Large intestine (tissue), 12 donors: ENCODE results near the gene DCUN1D4. TPM values are rescaled to one million over a fixed set of nuclear protein-coding genes. Genes with fewer than 3 reads are reported as not detected.

Source experiments
- DNase-seq, 2 donors: peaks; one replicate each; pipeline versions ENCODE4 v3.0.0 to v3.0.0-alpha.2; 2013
- H3K27ac ChIP-seq: one replicate; pipeline ENCODE4 v1.5.1; 2013; ENCODE audit warnings: low read length
- H3K27me3 ChIP-seq: 2 replicates; pipeline ENCODE4 v1.6.1; 2013; ENCODE audit warnings: low read length; ENCODE audit not compliant: control insufficient read depth, insufficient read depth
- H3K36me3 ChIP-seq: 2 replicates; pipeline ENCODE4 v1.6.1; 2013; ENCODE audit warnings: low read length; ENCODE audit not compliant: control insufficient read depth, insufficient read depth
- H3K4me1 ChIP-seq: one replicate; pipeline ENCODE4 v1.6.1; 2013; ENCODE audit warnings: low read length; ENCODE audit not compliant: control insufficient read depth, insufficient read depth
- H3K4me3 ChIP-seq: one replicate; pipeline ENCODE4 v1.5.1; 2013; ENCODE audit warnings: low read length
- H3K9me3 ChIP-seq: one replicate; pipeline ENCODE4 v1.6.1; 2013; ENCODE audit warnings: mild to moderate bottlenecking, low read depth, low read length, moderate library complexity; ENCODE audit not compliant: control insufficient read depth
- WGBS: methylation state at CpG from one replicate; pipeline ENCODE4 v1.1.5; 2013; ENCODE audit warnings: low lambda C conversion rate; ENCODE audit not compliant: insufficient coverage; 5-methylcytosine and 5-hydroxymethylcytosine counted together
- long read RNA-seq, 11 donors: transcript quantifications; one replicate each; lab custom pipeline, GENCODE V29; 2026
- polyA plus RNA-seq: library from polyadenylated mRNA; unstranded; fragments of 120-200 nt; gene quantifications from one replicate; pipeline ENCODE4 v1.2.1, GENCODE V29; 2013

The DCUN1D4 gene
- 44.1 TPM for polyA plus RNA-seq
- long read RNA-seq, donor 1, full-length matches to known transcripts: 5 of 5 reads
- long read RNA-seq, donor 1, partial matches to known transcripts: 0 of 5 reads
- long read RNA-seq, donor 1, other reads (novel, unspliced or antisense): 0 of 5 reads
- long read RNA-seq, donor 2, full-length matches to known transcripts: 10 of 16 reads
- long read RNA-seq, donor 2, partial matches to known transcripts: 0 of 16 reads
- long read RNA-seq, donor 2, other reads (novel, unspliced or antisense): 6 of 16 reads
- long read RNA-seq, donor 3, full-length matches to known transcripts: 1 of 1 reads
- long read RNA-seq, donor 3, partial matches to known transcripts: 0 of 1 reads
- long read RNA-seq, donor 3, other reads (novel, unspliced or antisense): 0 of 1 reads
- long read RNA-seq, donor 4, partial matches to known transcripts: 0 of 1 reads
- long read RNA-seq, donor 4, other reads (novel, unspliced or antisense): 0 of 1 reads
- long read RNA-seq, donor 5, full-length matches to known transcripts: 2 of 22 reads
- long read RNA-seq, donor 5, partial matches to known transcripts: 20 of 22 reads
- long read RNA-seq, donor 5, other reads (novel, unspliced or antisense): 0 of 22 reads
- long read RNA-seq, donor 6, full-length matches to known transcripts: 5 of 5 reads
- long read RNA-seq, donor 6, partial matches to known transcripts: 0 of 5 reads
- long read RNA-seq, donor 6, other reads (novel, unspliced or antisense): 0 of 5 reads
- long read RNA-seq, donor 7: 0 reads
- long read RNA-seq, donor 8, full-length matches to known transcripts: 8 of 8 reads
- long read RNA-seq, donor 8, partial matches to known transcripts: 0 of 8 reads
- long read RNA-seq, donor 8, other reads (novel, unspliced or antisense): 0 of 8 reads
- long read RNA-seq, donor 9, full-length matches to known transcripts: 6 of 6 reads
- long read RNA-seq, donor 9, partial matches to known transcripts: 0 of 6 reads
- long read RNA-seq, donor 9, other reads (novel, unspliced or antisense): 0 of 6 reads
- long read RNA-seq, donor 10, full-length matches to known transcripts: 2 of 2 reads
- long read RNA-seq, donor 10, partial matches to known transcripts: 0 of 2 reads
- long read RNA-seq, donor 10, other reads (novel, unspliced or antisense): 0 of 2 reads
- long read RNA-seq, donor 11, full-length matches to known transcripts: 4 of 4 reads
- long read RNA-seq, donor 11, partial matches to known transcripts: 0 of 4 reads
- long read RNA-seq, donor 11, other reads (novel, unspliced or antisense): 0 of 4 reads

- H3K27me3 ChIP-seq: no peaks in the 10 kb centered on the region
- no peaks in the 10 kb centered on the region for H3K9me3 ChIP-seq
- H3K27ac ChIP-seq: peak within 1 kb of the TSS; percentile 93
- H3K36me3 ChIP-seq: no peaks in the 10 kb centered on the region
- peak within 1 kb of the TSS; percentile 78 for H3K4me3 ChIP-seq
- H3K4me1 ChIP-seq: no peaks in the 10 kb centered on the region
- WGBS: no CpG with 5 or more reads among the region's 68 CpGs
- peak; percentile 99 to 100 for DNase-seq
These were observed at the start of gene DCUN1D4 for GRCh38 chr4:51842554-51843308. DCUN1D4 (plus strand) TSS chr4:51843153; CDS start chr4:51843243, 90 bp downstream.

- H3K36me3 ChIP-seq: no peaks in the 10 kb centered on the region
- WGBS: 90% methylated on average over 4 of the region's 8 CpGs
- H3K27ac ChIP-seq: no peak overlapping the region
- H3K4me3 ChIP-seq: no peak overlapping the region
- H3K27me3 ChIP-seq: no peaks in the 10 kb centered on the region
- no peak for DNase-seq
- H3K9me3 ChIP-seq: peaks cover 16% of the 10 kb centered on the region
- no peaks in the 10 kb centered on the region for H3K4me1 ChIP-seq
These were observed 22.3 kb upstream of the DCUN1D4 start for GRCh38 chr4:51820443-51821234.

GRCh38 chr4:51825341-51825740 lies 17.6 kb upstream of the DCUN1D4 start:
- Histone ChIP-seq H3K9me3 (peaks cover 9% of the 10 kb centered on the region), H3K27ac (no peak overlapping the region), H3K4me1 (no peaks in the 10 kb centered on the region), H3K4me3 (no peak overlapping the region), H3K36me3 (no peaks in the 10 kb centered on the region), H3K27me3 (no peaks in the 10 kb centered on the region)
- 75% methylated on average over 1 of the region's 5 CpGs for WGBS
- DNase-seq: no peak

DNA sequence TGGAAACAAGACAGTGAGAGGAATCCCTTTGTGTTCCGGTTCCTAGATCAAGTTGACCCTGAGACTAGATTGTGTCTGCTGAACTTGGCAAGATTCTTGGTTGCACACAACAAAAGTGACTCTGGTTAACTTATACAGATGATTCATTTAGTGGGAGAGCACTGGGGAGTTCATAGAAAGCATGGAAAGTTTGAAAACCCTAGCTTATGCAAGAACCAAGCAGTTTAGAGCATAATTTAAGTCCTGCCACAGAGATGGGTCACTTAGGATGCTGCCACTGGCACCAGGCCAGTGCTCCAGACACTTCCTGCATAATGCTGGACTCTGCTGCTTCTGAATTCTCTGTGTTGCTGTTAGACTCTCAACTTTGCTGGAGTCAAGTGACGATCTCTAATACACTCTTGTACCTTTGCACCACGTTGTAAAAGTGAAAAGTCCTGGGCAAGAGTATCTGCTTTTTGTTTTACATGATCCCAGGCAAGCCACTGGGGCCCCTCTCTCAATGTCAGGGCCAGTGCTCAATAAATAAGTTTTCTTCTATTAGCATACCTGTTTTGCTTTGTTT lies 12.7 kb upstream of the DCUN1D4 start:
- H3K27me3 ChIP-seq: no peaks in the 10 kb centered on the region
- H3K36me3 ChIP-seq: no peaks in the 10 kb centered on the region
- DNase-seq: peak in 1 of 2 donors; percentile 75
- no CpG with 5 or more reads among the region's 3 CpGs for WGBS
- no peaks in the 10 kb centered on the region for H3K9me3 ChIP-seq
- H3K27ac ChIP-seq: no peak overlapping the region
- no peak overlapping the region for H3K4me3 ChIP-seq
- peaks cover 4% of the 10 kb centered on the region for H3K4me1 ChIP-seq

DNA sequence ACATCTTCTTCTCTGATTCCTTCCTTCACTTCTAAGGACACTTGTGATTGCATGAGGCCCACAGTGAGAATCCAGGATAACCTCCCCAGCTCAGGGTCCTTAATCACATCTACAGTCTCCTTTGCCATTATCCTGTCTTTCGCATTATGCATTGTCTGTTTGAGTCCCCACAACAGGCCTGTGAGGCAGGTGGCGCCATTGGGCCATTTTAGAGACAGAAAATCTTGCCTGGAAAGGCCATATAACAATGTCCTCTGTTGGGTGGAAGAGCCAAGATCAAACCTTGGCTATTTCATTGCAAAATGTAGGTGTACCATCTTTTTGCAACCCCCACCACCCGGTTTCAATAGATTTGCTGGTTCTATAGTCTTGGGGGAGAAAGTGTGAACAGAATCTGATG lies 11.8 kb upstream of the DCUN1D4 start:
- peak in 1 of 2 donors; percentile 63 for DNase-seq
- no peak overlapping the region for H3K27ac ChIP-seq
- peaks cover 4% of the 10 kb centered on the region for H3K4me1 ChIP-seq
- WGBS: 0% methylated on average over 1 of the region's 3 CpGs
- H3K27me3 ChIP-seq: no peaks in the 10 kb centered on the region
- no peak overlapping the region for H3K4me3 ChIP-seq
- H3K36me3 ChIP-seq: no peaks in the 10 kb centered on the region
- H3K9me3 ChIP-seq: no peaks in the 10 kb centered on the region

DNA sequence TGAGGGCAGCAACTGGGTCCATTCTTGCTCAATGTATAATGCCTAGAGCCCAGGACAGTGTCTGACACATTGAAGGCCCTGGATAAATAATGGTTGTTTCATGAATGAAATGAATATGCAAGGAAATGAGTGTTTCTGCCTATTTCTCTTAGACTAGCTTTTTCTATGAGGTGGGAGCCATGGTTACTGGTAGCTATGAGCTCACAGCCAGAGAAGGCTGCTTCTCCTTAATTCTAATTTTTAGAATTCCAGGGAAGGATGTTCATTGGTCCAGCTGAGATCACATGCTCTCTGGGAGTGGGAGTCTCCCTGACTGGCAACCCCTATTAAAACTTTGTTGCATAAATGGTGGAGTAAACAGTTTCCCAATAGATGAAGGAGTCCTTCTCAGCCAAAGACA lies 9.7 kb upstream of the DCUN1D4 start:
- peaks cover 4% of the 10 kb centered on the region for H3K4me1 ChIP-seq
- no peaks in the 10 kb centered on the region for H3K36me3 ChIP-seq
- H3K27ac ChIP-seq: no peak overlapping the region
- no peaks in the 10 kb centered on the region for H3K27me3 ChIP-seq
- no peak overlapping the region for H3K4me3 ChIP-seq
- no peaks in the 10 kb centered on the region for H3K9me3 ChIP-seq
- no peak for DNase-seq

DNA sequence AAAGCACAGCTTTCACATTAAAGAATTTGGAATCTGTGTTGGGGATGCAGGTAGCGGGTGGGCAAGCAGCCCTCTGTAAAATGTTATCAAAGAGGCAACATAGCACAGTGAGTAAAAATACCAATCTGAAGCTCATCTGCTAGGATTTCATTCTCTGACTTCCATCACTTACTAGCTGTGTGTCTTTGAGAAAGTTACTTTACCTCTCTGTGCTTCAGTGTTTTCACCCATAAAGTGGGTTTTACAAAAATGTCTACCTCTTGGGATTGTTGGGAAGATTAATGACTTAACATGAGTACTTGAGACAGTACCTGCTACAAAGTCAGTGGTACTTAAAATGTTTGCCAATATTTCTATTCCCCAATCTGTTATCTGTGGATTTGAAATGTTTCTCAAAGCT lies 7.9 kb upstream of the DCUN1D4 start:
- Histone ChIP-seq H3K27ac (no peak overlapping the region), H3K4me3 (no peak overlapping the region), H3K9me3 (no peaks in the 10 kb centered on the region), H3K36me3 (no peaks in the 10 kb centered on the region), H3K27me3 (no peaks in the 10 kb centered on the region), H3K4me1 (peaks cover 4% of the 10 kb centered on the region)
- no CpG with 5 or more reads among the region's 1 CpG for WGBS
- no peak for DNase-seq

DNA sequence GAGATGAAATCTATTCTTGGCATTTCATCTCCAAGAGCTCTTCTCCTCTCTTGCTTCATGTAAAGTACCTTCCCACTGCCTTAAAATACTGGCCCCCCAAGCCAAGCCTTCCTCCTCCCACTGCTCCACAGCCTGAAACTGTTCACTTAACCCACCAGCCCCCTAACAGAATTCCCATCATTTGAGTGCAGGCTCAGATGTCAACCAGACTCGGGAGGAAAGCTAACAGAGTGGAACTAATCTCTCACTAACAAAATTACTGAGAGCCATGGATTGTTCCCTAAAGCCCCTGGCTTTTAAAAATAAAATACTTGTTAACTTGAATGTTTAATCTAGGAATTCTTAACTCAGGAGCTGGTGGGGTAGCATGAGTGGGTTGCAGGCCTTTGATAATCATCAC lies 7.1 kb upstream of the DCUN1D4 start:
- no peak overlapping the region for H3K4me3 ChIP-seq
- no peaks in the 10 kb centered on the region for H3K9me3 ChIP-seq
- DNase-seq: no peak
- no CpG with 5 or more reads among the region's 1 CpG for WGBS
- H3K27me3 ChIP-seq: no peaks in the 10 kb centered on the region
- H3K27ac ChIP-seq: no peak overlapping the region
- H3K36me3 ChIP-seq: no peaks in the 10 kb centered on the region
- H3K4me1 ChIP-seq: peaks cover 3% of the 10 kb centered on the region

- no peak overlapping the region for H3K27ac ChIP-seq
- DNase-seq: peak in 1 of 2 donors; percentile 26
- no peaks in the 10 kb centered on the region for H3K4me1 ChIP-seq
- WGBS: no CpG with 5 or more reads among the region's 4 CpGs
- no peaks in the 10 kb centered on the region for H3K9me3 ChIP-seq
- no peaks in the 10 kb centered on the region for H3K27me3 ChIP-seq
- no peaks in the 10 kb centered on the region for H3K36me3 ChIP-seq
- no peak overlapping the region for H3K4me3 ChIP-seq
These were observed 6.4 kb upstream of the DCUN1D4 start for GRCh38 chr4:51836549-51836948.
